ENCODE measurements around the gene HDAC10.

Gene HDAC10

GRCh38 chr22:50232481-50233151 lies 18.4 kb downstream of the HDAC10 start:
- WGBS = 96% methylated on average over 18 of the region's 20 CpGs
- no peaks in the 10 kb centered on the region for H3K9me3 ChIP-seq (ENCODE audit: control insufficient read depth, low read length)

GRCh38 chr22:50229370-50229769 lies 21.7 kb downstream of the HDAC10 start:
- Histone ChIP-seq H3K27ac (ENCODE audit: low read length, poor library complexity, severe bottlenecking) (no peak overlapping the region), H2AFZ (ENCODE audit: low read depth, low read length) (no peak overlapping the region), H3K79me1 (replicated peaks; ENCODE audit: low read length, poor library complexity, severe bottlenecking) (peaks cover 46% of the 10 kb centered on the region), H3K9me3 (ENCODE audit: control insufficient read depth, low read length) (no peaks in the 10 kb centered on the region), H3K27me3 (ENCODE audit: control insufficient read depth in 1 of 2, insufficient read depth in 1 of 2, low read length in 2 of 2) (no peaks in the 10 kb centered on the region), H2BK12ac (ENCODE audit: low read length in 2 of 2) (no peak overlapping the region), H3K9ac (ENCODE audit: low read length) (no peak overlapping the region), H4K91ac (ENCODE audit: low read length) (no peak overlapping the region), H2AK5ac (ENCODE audit: low read length, severe bottlenecking) (no peak overlapping the region), H3K4ac (ENCODE audit: low read depth in 1 of 2, low read length in 2 of 2) (no peak overlapping the region), H3K4me3 (ENCODE audit: insufficient read depth in 1 of 2, low read depth in 1 of 2, low read length in 2 of 2) (no peak overlapping the region), H4K8ac (ENCODE audit: low read length) (no peak overlapping the region), H2BK15ac (ENCODE audit: low read depth, poor library complexity, severe bottlenecking) (no peak overlapping the region), H3K14ac (ENCODE audit: low read length in 2 of 2) (no peak overlapping the region), H3K23ac (ENCODE audit: low read length in 2 of 2) (no peak overlapping the region), H3K36me3 (ENCODE audit: control insufficient read depth in 1 of 2, insufficient read depth in 2 of 2, low read depth in 1 of 2, low read length in 2 of 2) (peaks cover 45 to 80% of the 10 kb centered on the region in 2 experiments), H3K18ac (ENCODE audit: low read depth in 1 of 2, low read length in 2 of 2) (no peak overlapping the region), H2BK5ac (ENCODE audit: low read depth, low read length, poor library complexity, severe bottlenecking) (no peak overlapping the region), H3K4me2 (ENCODE audit: low read length, poor library complexity, severe bottlenecking) (no peak overlapping the region), H3K4me1 (ENCODE audit: control insufficient read depth, insufficient read depth, low read depth, low read length) (peaks cover 2% of the 10 kb centered on the region), H2BK120ac (ENCODE audit: low read depth, low read length) (no peak overlapping the region)
- 95% methylated on average over 14 of the region's 16 CpGs for WGBS
- DNase-seq = no peak

More at GRCh38 chr22:50232481-50233151, 18.4 kb downstream of the HDAC10 start:
- no peak overlapping the region for H3K23ac ChIP-seq (ENCODE audit: low read length in 2 of 2)
- H2AFZ ChIP-seq (ENCODE audit: low read depth, low read length) = no peak overlapping the region
- no peak overlapping the region for H3K4me2 ChIP-seq (ENCODE audit: low read length, poor library complexity, severe bottlenecking)
- H2BK5ac ChIP-seq (ENCODE audit: low read depth, low read length, poor library complexity, severe bottlenecking) = no peak overlapping the region
- no peak overlapping the region for H2AK5ac ChIP-seq (ENCODE audit: low read length, severe bottlenecking)
- H3K18ac ChIP-seq (ENCODE audit: low read depth in 1 of 2, low read length in 2 of 2) = no peak overlapping the region
- no peak overlapping the region for H2BK12ac ChIP-seq (ENCODE audit: low read length in 2 of 2)
- peaks cover 50% of the 10 kb centered on the region for H3K79me1 ChIP-seq (replicated peaks; ENCODE audit: low read length, poor library complexity, severe bottlenecking)
- H3K4ac ChIP-seq (ENCODE audit: low read depth in 1 of 2, low read length in 2 of 2) = no peak overlapping the region
- no peak overlapping the region for H3K4me3 ChIP-seq (ENCODE audit: insufficient read depth in 1 of 2, low read depth in 1 of 2, low read length in 2 of 2)
- H3K36me3 ChIP-seq (ENCODE audit: control insufficient read depth in 1 of 2, insufficient read depth in 2 of 2, low read depth in 1 of 2, low read length in 2 of 2) = peaks cover 22 to 73% of the 10 kb centered on the region in 2 experiments
- peaks cover 14% of the 10 kb centered on the region for H3K4me1 ChIP-seq (ENCODE audit: control insufficient read depth, insufficient read depth, low read depth, low read length)
- no peak overlapping the region for H3K9ac ChIP-seq (ENCODE audit: low read length)
- no peak for DNase-seq
- no peaks in the 10 kb centered on the region for H3K27me3 ChIP-seq (ENCODE audit: control insufficient read depth in 1 of 2, insufficient read depth in 1 of 2, low read length in 2 of 2)
- no peak overlapping the region for H3K27ac ChIP-seq (ENCODE audit: low read length, poor library complexity, severe bottlenecking)
- H4K8ac ChIP-seq (ENCODE audit: low read length) = no peak overlapping the region
- H2BK15ac ChIP-seq (ENCODE audit: low read depth, poor library complexity, severe bottlenecking) = no peak overlapping the region
- no peak overlapping the region for H3K14ac ChIP-seq (ENCODE audit: low read length in 2 of 2)
- no peak overlapping the region for H2BK120ac ChIP-seq (ENCODE audit: low read depth, low read length)
- no peak overlapping the region for H4K91ac ChIP-seq (ENCODE audit: low read length)

GRCh38 chr22:50228366-50228765 lies 22.7 kb downstream of the HDAC10 start:
- no peak overlapping the region for H3K4ac ChIP-seq (ENCODE audit: low read depth in 1 of 2, low read length in 2 of 2)
- no peak overlapping the region for H3K27ac ChIP-seq (ENCODE audit: low read length, poor library complexity, severe bottlenecking)
- H3K79me1 ChIP-seq (replicated peaks; ENCODE audit: low read length, poor library complexity, severe bottlenecking) = peaks cover 40% of the 10 kb centered on the region
- no peaks in the 10 kb centered on the region for H3K9me3 ChIP-seq (ENCODE audit: control insufficient read depth, low read length)
- H2BK120ac ChIP-seq (ENCODE audit: low read depth, low read length) = no peak overlapping the region
- no peak for DNase-seq
- WGBS = 95% methylated on average over 9 of the region's 9 CpGs
- no peak overlapping the region for H2AK5ac ChIP-seq (ENCODE audit: low read length, severe bottlenecking)
- H3K4me1 ChIP-seq (ENCODE audit: control insufficient read depth, insufficient read depth, low read depth, low read length) = no peaks in the 10 kb centered on the region
- no peak overlapping the region for H2BK12ac ChIP-seq (ENCODE audit: low read length in 2 of 2)
- H2BK15ac ChIP-seq (ENCODE audit: low read depth, poor library complexity, severe bottlenecking) = no peak overlapping the region
- no peaks in the 10 kb centered on the region for H3K27me3 ChIP-seq (ENCODE audit: control insufficient read depth in 1 of 2, insufficient read depth in 1 of 2, low read length in 2 of 2)
- no peak overlapping the region for H3K23ac ChIP-seq (ENCODE audit: low read length in 2 of 2)
- no peak overlapping the region for H2AFZ ChIP-seq (ENCODE audit: low read depth, low read length)
- no peak overlapping the region for H4K91ac ChIP-seq (ENCODE audit: low read length)
- no peak overlapping the region for H3K18ac ChIP-seq (ENCODE audit: low read depth in 1 of 2, low read length in 2 of 2)
- H3K9ac ChIP-seq (ENCODE audit: low read length) = no peak overlapping the region
- H3K4me2 ChIP-seq (ENCODE audit: low read length, poor library complexity, severe bottlenecking) = no peak overlapping the region
- no peak overlapping the region for H2BK5ac ChIP-seq (ENCODE audit: low read depth, low read length, poor library complexity, severe bottlenecking)
- H3K4me3 ChIP-seq (ENCODE audit: insufficient read depth in 1 of 2, low read depth in 1 of 2, low read length in 2 of 2) = no peak overlapping the region
- H4K8ac ChIP-seq (ENCODE audit: low read length) = no peak overlapping the region
- peaks cover 52 to 80% of the 10 kb centered on the region in 2 experiments for H3K36me3 ChIP-seq (ENCODE audit: control insufficient read depth in 1 of 2, insufficient read depth in 2 of 2, low read depth in 1 of 2, low read length in 2 of 2)
- H3K14ac ChIP-seq (ENCODE audit: low read length in 2 of 2) = no peak overlapping the region

- Histone ChIP-seq H3K27me3 (ENCODE audit: control insufficient read depth in 1 of 2, insufficient read depth in 1 of 2, low read length in 2 of 2) (no peaks in the 10 kb centered on the region), H3K9me3 (ENCODE audit: control insufficient read depth, low read length) (no peaks in the 10 kb centered on the region), H3K36me3 (ENCODE audit: control insufficient read depth in 1 of 2, insufficient read depth in 2 of 2, low read depth in 1 of 2, low read length in 2 of 2) (peaks cover 52 to 80% of the 10 kb centered on the region in 2 experiments), H4K91ac (ENCODE audit: low read length) (no peak overlapping the region), H2BK5ac (ENCODE audit: low read depth, low read length, poor library complexity, severe bottlenecking) (no peak overlapping the region), H3K4me2 (ENCODE audit: low read length, poor library complexity, severe bottlenecking) (no peak overlapping the region), H2BK12ac (ENCODE audit: low read length in 2 of 2) (no peak overlapping the region), H3K4me1 (ENCODE audit: control insufficient read depth, insufficient read depth, low read depth, low read length) (no peaks in the 10 kb centered on the region), H3K79me1 (replicated peaks; ENCODE audit: low read length, poor library complexity, severe bottlenecking) (peaks cover 36% of the 10 kb centered on the region), H3K18ac (ENCODE audit: low read depth in 1 of 2, low read length in 2 of 2) (no peak overlapping the region), H3K14ac (ENCODE audit: low read length in 2 of 2) (no peak overlapping the region), H2BK15ac (ENCODE audit: low read depth, poor library complexity, severe bottlenecking) (no peak overlapping the region), H3K9ac (ENCODE audit: low read length) (no peak overlapping the region), H3K4me3 (ENCODE audit: insufficient read depth in 1 of 2, low read depth in 1 of 2, low read length in 2 of 2) (no peak overlapping the region), H2AK5ac (ENCODE audit: low read length, severe bottlenecking) (no peak overlapping the region), H3K23ac (ENCODE audit: low read length in 2 of 2) (no peak overlapping the region), H3K27ac (ENCODE audit: low read length, poor library complexity, severe bottlenecking) (no peak overlapping the region), H3K4ac (ENCODE audit: low read depth in 1 of 2, low read length in 2 of 2) (no peak overlapping the region), H2BK120ac (ENCODE audit: low read depth, low read length) (no peak overlapping the region), H2AFZ (ENCODE audit: low read depth, low read length) (no peak overlapping the region), H4K8ac (ENCODE audit: low read length) (no peak overlapping the region)
- no peak for DNase-seq
- 96% methylated on average over 25 of the region's 25 CpGs for WGBS
These were observed 23.4 kb downstream of the HDAC10 start for GRCh38 chr22:50227579-50228215.
